ENCODE measurements around the gene LUC7L. TPM values are rescaled to one million over a fixed set of nuclear protein-coding genes. Genes with fewer than 3 reads are reported as not detected.
"Not testable (repeated sequence)": the region's sequence is repeated elsewhere in the genome, so short reads cannot be mapped to it uniquely, and the experiment has no call there.

The LUC7L gene
- total RNA-seq, 4 donors from 2014 or later = 18.4 to 53.5 (median 31.1) TPM

- Histone ChIP-seq H3K4me1 (peaks cover 8 to 10% of the 10 kb centered on the region in 2 donors), H3K27me3 (peaks cover 57 to 63% (median 57%) of the 10 kb centered on the region in 3 donors), H3K4me3 (no peak overlapping the region), H3K27ac (no peak overlapping the region), H3K9me3 (no peaks in the 10 kb centered on the region), H3K36me3 (no peaks in the 10 kb centered on the region)
- ATAC-seq (no peak), DNase-seq (no peak)
- TF ChIP-seq, protein P1, sequence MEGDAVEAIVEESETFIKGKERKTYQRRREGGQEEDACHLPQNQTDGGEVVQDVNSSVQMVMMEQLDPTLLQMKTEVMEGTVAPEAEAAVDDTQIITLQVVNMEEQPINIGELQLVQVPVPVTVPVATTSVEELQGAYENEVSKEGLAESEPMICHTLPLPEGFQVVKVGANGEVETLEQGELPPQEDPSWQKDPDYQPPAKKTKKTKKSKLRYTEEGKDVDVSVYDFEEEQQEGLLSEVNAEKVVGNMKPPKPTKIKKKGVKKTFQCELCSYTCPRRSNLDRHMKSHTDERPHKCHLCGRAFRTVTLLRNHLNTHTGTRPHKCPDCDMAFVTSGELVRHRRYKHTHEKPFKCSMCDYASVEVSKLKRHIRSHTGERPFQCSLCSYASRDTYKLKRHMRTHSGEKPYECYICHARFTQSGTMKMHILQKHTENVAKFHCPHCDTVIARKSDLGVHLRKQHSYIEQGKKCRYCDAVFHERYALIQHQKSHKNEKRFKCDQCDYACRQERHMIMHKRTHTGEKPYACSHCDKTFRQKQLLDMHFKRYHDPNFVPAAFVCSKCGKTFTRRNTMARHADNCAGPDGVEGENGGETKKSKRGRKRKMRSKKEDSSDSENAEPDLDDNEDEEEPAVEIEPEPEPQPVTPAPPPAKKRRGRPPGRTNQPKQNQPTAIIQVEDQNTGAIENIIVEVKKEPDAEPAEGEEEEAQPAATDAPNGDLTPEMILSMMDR (IDR thresholded peaks at IDR 0.05 in 4 of 5, conservative IDR thresholded peaks at IDR 0.05 in 1 of 5) = no peak
- intact Hi-C loops (cut with DNase I; ENCODE audit: low total_unique reads) (no loop called here), in situ Hi-C loops (cut with MboI; ENCODE audit: low sequenced_read_pairs in 4 of 4) (no loop called here)
Measured at GRCh38 chr16:177394-177822, 51.8 kb downstream of the LUC7L start.

GRCh38 chr16:176477-177382 lies 52.5 kb downstream of the LUC7L start, which contains the start of gene HBA1:
HBA1 (plus strand) TSS chr16:176680; CDS start chr16:176717, 37 bp downstream.
- H3K36me3 ChIP-seq; H3K4me1 ChIP-seq; ATAC-seq; H3K9me3 ChIP-seq; intact Hi-C loops (cut with DNase I; ENCODE audit: low total_unique reads); DNase-seq; H3K27ac ChIP-seq; in situ Hi-C loops (cut with MboI; ENCODE audit: low sequenced_read_pairs in 4 of 4); H3K4me3 ChIP-seq: not testable (repeated sequence)
- peaks cover 59 to 64% (median 59%) of the 10 kb centered on the region in 3 donors for H3K27me3 ChIP-seq

DNA sequence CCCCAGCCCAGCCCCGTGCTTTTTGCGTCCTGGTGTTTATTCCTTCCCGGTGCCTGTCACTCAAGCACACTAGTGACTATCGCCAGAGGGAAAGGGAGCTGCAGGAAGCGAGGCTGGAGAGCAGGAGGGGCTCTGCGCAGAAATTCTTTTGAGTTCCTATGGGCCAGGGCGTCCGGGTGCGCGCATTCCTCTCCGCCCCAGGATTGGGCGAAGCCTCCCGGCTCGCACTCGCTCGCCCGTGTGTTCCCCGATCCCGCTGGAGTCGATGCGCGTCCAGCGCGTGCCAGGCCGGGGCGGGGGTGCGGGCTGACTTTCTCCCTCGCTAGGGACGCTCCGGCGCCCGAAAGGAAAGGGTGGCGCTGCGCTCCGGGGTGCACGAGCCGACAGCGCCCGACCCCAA lies 53.2 kb downstream of the LUC7L start:
- ATAC-seq; H3K4me3 ChIP-seq; H3K36me3 ChIP-seq; H3K4me1 ChIP-seq; DNase-seq; intact Hi-C loops (cut with DNase I; ENCODE audit: low total_unique reads); H3K9me3 ChIP-seq; in situ Hi-C loops (cut with MboI; ENCODE audit: low sequenced_read_pairs in 4 of 4); H3K27ac ChIP-seq: not testable (repeated sequence)
- peaks cover 63 to 68% (median 63%) of the 10 kb centered on the region in 3 donors for H3K27me3 ChIP-seq

GRCh38 chr16:175011-175949 lies 54.0 kb downstream of the LUC7L start:
- no peaks in the 10 kb centered on the region for H3K4me1 ChIP-seq
- H3K36me3 ChIP-seq = no peaks in the 10 kb centered on the region
- DNase-seq (no peak), ATAC-seq (no peak)
- in situ Hi-C loops (cut with MboI; ENCODE audit: low sequenced_read_pairs in 4 of 4) = no loop called here
- peaks cover 61 to 68% (median 62%) of the 10 kb centered on the region in 3 donors for H3K27me3 ChIP-seq
- H3K27ac ChIP-seq = no peak overlapping the region
- H3K4me3 ChIP-seq = no peak overlapping the region
- intact Hi-C loops (cut with DNase I; ENCODE audit: low total_unique reads) = no loop called here
- TF ChIP-seq, protein P1 (IDR thresholded peaks at IDR 0.05 in 4 of 5, conservative IDR thresholded peaks at IDR 0.05 in 1 of 5) = no peak
- TF ChIP-seq POLR2A (IDR thresholded peaks at IDR 0.05) = no peak
- no peaks in the 10 kb centered on the region for H3K9me3 ChIP-seq

DNA sequence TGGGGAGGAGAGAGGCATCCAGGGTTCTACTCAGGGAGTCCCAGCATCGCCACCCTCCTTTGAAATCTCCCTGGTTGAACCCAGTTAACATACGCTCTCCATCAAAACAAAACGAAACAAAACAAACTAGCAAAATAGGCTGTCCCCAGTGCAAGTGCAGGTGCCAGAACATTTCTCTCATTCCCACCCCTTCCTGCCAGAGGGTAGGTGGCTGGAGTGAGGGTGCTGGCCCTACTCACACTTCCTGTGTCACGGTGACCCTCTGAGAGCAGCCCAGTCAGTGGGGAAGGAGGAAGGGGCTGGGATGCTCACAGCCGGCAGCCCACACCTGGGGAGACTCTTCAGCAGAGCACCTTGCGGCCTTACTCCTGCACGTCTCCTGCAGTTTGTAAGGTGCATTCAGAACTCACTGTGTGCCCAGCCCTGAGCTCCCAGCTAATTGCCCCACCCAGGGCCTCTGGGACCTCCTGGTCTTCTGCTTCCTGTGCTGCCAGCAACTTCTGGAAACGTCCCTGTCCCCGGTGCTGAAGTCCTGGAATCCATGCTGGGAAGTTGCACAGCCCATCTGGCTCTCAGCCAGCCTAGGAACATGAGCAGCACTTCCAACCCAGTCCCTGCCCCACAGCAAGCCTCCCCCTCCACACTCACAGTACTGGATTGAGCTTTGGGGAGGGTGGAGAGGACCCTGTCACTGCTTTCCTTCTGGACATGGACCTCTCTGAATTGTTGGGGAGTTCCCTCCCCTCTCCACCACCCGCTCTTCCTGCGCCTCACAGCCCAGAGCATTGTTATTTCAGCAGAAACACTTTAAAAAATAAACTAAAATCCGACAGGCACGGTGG lies 55.1 kb downstream of the LUC7L start:
- H3K9me3 ChIP-seq; intact Hi-C loops (cut with DNase I; ENCODE audit: low total_unique reads); H3K4me1 ChIP-seq; H3K4me3 ChIP-seq; H3K36me3 ChIP-seq; DNase-seq; ATAC-seq; H3K27ac ChIP-seq; in situ Hi-C loops (cut with MboI; ENCODE audit: low sequenced_read_pairs in 4 of 4): not testable (repeated sequence)
- peaks cover 56 to 66% (median 56%) of the 10 kb centered on the region in 3 donors for H3K27me3 ChIP-seq

DNA sequence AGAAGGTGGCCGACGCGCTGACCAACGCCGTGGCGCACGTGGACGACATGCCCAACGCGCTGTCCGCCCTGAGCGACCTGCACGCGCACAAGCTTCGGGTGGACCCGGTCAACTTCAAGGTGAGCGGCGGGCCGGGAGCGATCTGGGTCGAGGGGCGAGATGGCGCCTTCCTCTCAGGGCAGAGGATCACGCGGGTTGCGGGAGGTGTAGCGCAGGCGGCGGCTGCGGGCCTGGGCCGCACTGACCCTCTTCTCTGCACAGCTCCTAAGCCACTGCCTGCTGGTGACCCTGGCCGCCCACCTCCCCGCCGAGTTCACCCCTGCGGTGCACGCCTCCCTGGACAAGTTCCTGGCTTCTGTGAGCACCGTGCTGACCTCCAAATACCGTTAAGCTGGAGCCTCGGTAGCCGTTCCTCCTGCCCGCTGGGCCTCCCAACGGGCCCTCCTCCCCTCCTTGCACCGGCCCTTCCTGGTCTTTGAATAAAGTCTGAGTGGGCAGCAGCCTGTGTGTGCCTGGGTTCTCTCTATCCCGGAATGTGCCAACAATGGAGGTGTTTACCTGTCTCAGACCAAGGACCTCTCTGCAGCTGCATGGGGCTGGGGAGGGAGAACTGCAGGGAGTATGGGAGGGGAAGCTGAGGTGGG lies 55.9 kb downstream of the LUC7L start:
- peaks cover 56 to 66% (median 57%) of the 10 kb centered on the region in 3 donors for H3K27me3 ChIP-seq
- H3K36me3 ChIP-seq; DNase-seq; H3K9me3 ChIP-seq; H3K4me1 ChIP-seq; in situ Hi-C loops (cut with MboI; ENCODE audit: low sequenced_read_pairs in 4 of 4); intact Hi-C loops (cut with DNase I; ENCODE audit: low total_unique reads); H3K27ac ChIP-seq; ATAC-seq; H3K4me3 ChIP-seq: not testable (repeated sequence)

GRCh38 chr16:172374-172941 lies 56.8 kb downstream of the LUC7L start, which contains the start of gene HBA2:
HBA2 (plus strand) TSS chr16:172876; CDS start chr16:172913, 37 bp downstream.
- H3K9me3 ChIP-seq; DNase-seq; intact Hi-C loops (cut with DNase I; ENCODE audit: low total_unique reads); H3K36me3 ChIP-seq; ATAC-seq; H3K4me3 ChIP-seq; H3K27ac ChIP-seq; H3K4me1 ChIP-seq; in situ Hi-C loops (cut with MboI; ENCODE audit: low sequenced_read_pairs in 4 of 4): not testable (repeated sequence)
- H3K27me3 ChIP-seq = peaks cover 56 to 66% (median 57%) of the 10 kb centered on the region in 3 donors

Measured in gastrocnemius medialis (tissue), 4 donors.